ENCODE measurements around the gene GPR173.

Gene GPR173

GRCh38 chrX:53128097-53128749, 79.6 kb downstream of the GPR173 start:
- H3K36me3 ChIP-seq (ENCODE audit: control insufficient read depth, insufficient read depth, low read length), result no peaks in the 10 kb centered on the region
- no peak overlapping the region for H3K9ac ChIP-seq (ENCODE audit: low read depth, low read length)
- H3K27me3 ChIP-seq (ENCODE audit: control insufficient read depth, insufficient read depth, low read length), result no peaks in the 10 kb centered on the region
- no peak overlapping the region for H3K27ac ChIP-seq (ENCODE audit: low read depth, low read length)
- peaks cover 41% of the 10 kb centered on the region for H3K9me3 ChIP-seq (ENCODE audit: control insufficient read depth, insufficient read depth, low read length)
- H3K4me1 ChIP-seq (ENCODE audit: control insufficient read depth, insufficient read depth, low read length), result no peaks in the 10 kb centered on the region
- H3K4me3 ChIP-seq (ENCODE audit: low read depth, low read length), result no peak overlapping the region

All from HUES48 (cell line).